HG03575 (cell line): ENCODE data around the gene LYST.
"Not testable (repeated sequence)": the region's sequence is repeated elsewhere in the genome, so short reads cannot be mapped to it uniquely, and the experiment has no call there.

Experiments used
- ATAC-seq: cut with Tn5 transposase; IDR thresholded peaks from one replicate; pipeline ENCODE4 v1.9.1; 2021; ENCODE audit not compliant: unreplicated experiment, insufficient number of reproducible peaks, low FRiP score; ENCODE audit errors: extremely low read depth

Gene LYST

DNA sequence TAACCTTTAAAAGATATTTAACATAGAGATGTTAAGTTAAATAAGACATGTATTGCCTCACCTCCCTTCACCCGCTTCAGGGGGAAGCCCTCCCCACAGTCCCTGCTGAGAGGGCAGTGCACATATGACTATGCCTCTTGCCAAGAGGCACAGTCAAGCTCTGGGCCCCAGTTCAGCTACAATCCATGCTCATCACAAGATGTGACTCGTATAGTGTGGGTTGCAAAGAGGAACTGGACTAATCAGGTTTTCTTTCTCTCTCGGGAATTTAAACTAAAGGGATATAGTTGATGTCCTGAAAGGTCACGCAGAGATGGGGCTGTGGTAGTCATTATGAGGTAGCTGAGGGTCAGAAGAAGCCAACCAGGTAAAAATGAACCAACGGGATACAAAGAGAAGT lies 35.6 kb downstream of the LYST start:
- ATAC-seq, result peak; percentile 74

DNA sequence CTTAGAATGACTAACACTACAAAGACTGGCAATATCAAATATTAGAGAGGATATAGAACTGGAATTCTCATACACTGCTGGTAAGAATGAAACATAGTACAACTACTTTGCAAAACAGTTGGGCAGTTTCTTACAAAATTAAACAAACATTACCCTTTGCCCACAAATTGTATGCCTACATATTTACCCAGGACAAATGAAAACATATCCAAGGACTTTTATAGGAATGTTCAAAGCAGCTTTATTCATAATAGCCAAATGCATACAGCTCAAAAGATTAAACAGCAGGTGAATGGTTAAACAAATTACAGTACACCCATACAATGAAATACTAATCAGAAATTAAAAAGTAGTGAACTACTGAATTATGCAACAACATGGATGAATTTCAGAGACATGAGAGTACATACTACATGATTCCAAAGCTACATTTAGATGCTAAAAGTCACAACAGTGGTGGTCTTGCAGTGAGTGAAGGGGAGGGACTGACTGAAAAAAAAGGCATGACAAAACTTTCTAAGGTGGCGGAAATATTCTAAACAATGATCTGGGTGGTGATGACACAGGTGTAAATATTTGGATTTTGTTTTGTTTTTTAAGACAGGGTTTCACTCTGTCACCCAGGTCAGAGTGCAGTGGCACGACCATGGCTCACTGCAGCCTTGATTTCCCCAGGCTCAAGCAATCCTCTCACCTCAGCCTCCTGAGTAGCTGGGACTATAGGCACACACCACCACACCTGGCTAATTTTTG lies 40.4 kb downstream of the LYST start:
- ATAC-seq, result no peak

DNA sequence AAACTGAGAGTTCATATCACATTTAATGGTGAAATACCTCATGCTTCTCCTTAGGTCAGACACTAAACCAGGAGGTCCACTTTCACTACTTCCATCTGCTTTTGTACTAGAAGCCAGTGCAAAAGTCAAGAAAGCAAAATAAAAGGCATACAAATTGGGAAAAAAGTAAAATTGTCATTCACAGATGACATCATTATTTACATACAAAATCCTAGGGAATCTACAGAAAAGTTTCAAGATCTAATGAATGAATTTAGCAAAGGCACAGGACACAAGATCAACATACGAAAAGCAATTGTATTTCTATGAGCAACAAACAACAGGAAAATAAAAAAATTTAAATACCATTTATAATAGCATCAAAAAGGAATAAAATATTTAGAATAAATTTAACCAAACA lies 41.5 kb downstream of the LYST start:
- ATAC-seq, result no peak

DNA sequence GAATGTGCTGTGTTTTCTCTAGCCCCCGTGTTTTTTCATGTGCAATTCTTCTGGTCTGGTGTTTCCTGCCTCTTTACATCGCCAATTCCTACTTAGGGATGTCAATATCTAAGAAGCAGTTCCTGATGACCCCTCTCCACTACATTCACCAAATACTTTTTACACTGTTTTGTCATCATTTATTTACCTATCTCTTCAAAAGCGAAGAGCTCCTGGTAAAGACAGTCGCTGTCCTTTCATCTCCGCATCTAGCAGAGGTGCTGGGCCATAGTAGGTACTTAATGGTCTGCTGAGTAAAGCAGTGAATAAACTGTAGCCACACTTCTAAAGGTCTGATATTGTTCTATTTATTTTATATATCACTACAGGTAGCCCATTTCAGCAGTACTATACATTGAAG lies 43.0 kb downstream of the LYST start:
- no peak for ATAC-seq

DNA sequence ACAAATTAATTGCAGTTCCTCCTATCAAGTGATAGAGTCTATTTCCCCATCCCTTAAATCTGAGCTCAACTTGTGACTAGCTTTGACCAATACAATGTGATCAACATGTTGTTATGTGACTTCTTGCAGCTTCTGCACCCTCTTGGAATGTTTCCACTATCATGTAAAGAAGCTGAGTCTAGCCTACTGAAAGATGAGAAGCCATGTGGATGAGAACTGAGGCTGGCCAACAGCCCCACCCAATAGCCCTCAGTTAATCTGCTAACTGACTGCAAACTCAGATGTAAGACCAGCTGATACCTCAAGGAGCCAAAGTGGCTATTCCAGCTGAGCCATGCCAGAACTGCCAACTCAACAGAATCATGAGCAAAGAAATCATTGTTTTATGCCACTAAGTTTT lies 44.0 kb downstream of the LYST start:
- ATAC-seq, result no peak

DNA sequence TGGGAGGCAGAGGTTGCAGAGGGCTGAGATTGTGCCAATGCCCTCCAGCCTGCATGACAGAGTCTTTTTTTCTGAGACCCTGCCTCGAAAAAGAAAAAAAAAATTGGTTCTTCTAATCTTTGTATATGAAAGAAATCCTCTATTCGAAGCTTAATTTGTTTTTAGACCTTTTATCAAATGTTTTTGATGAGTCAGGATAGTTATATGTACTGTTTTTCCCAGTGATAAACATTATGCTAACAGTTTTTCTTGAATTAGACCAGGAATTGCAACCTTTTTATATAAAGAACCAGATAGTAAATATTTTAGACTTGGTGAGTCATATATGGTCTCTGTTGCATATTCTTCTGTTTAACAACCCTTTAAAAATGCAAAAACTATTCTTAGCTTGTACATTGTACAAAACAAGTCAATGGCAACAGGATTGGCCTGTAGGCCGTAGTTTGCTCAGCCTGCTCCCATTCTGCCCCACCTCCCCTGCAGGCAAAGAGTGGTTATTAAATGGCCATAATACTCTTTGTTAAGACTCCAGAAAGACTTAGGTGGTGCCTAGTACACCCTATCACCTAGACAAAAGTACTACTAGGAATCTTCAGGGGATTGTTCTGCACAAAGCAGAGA lies 45.2 kb downstream of the LYST start:
- no peak for ATAC-seq

DNA sequence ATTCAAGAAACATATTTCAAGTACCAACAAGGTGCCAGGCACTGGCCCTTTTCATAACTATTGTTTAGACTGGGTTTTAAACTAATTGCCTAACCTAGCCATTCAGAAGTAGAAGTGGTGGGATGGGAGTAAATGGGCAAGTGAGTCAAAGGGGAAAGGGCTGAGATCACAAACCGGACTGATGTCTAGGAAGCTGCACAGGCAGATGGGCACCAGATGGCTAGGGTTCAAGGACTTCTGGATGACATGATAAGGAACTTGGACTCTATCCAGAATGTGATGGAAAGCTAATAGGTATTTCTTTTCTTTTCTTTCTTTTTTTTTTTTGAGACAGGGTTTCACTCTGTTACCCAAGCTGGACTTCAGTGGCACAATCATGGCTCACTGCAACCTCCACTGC lies 46.6 kb downstream of the LYST start:
- no peak for ATAC-seq

DNA sequence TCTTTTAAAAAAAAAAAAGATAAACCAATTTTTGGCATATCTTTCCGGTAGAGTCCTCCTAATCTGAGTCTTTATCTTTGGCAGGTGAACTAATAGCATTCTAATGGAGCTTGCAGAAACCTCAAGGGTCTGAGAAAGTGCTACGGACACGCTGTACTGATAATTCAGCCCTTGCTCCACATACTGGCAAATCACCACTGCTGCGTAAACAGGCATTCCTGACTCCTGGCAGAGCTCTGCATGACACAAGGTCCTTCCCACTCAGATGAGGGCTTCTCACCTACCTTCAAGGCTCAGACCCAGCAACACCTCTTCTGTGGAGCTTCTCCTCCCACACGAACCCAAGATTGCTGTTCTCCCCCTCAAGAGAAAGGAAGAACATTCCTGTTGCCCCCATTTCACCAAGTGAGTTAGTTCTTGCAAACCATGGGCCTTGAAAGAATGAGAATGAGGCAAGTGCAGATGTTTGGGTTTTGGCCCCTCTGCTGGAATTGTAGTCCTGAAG lies 48.0 kb downstream of the LYST start:
- ATAC-seq, result no peak

DNA sequence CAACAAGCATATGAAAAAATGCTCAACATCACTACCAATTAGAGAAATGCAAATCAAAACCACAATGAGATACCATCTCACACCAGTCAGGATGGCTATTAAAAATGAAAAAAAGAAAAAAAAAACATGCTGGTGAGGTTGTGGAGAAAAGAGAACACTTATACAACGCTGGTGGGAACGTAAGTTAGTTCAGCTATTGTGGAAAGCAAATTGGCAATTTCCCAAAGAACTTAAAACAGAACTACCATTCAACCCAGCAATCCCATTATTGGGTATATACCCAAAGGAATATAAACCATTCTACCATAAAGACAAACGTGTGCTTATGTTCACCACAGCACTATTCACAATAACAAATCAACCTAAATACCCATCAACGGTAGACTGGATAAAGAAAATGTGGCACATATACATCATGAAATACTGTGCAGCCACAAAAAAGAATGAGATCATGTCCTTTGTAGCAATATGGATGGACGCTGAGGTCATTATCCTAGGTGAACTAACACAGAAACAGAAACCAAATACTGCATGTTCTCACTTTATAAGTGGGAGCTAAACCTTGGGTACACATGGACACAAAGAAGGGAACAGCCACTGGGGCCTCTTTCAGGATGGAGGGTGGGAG lies 49.5 kb downstream of the LYST start:
- ATAC-seq, result no peak

DNA sequence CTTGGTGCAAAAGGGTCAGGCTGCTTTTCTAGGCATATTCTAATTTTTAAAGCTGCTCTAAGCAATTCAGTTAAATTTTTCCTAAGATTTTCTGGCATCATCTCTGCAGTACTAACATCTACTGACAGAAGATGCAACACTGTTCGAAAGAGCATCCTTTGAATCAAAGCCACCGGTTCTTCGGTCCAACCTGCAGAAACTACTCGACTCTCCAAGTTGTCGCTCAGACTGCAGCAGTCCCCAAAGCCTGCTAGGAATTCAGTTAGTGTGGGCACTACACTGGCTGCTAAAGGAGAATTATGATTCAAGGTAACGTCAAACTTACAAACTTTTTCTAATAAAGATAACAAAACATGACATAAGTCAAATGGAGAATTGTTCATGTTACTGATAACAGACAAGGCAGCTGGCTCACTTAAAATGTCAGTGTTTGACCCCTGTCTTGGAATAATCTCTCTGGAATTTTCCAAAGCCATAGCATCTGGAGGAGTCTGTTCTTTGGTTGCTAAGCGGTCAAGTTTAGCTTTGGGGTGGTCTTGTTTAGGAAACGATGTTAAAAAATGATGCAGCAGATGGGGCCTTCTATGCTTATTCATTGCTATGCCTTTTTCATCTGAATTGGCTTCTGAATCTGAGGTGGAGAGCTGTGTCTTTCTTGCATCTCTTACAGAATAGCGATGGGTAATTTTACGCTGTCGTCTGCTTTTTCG lies 56.9 kb downstream of the LYST start:
- no peak for ATAC-seq

DNA sequence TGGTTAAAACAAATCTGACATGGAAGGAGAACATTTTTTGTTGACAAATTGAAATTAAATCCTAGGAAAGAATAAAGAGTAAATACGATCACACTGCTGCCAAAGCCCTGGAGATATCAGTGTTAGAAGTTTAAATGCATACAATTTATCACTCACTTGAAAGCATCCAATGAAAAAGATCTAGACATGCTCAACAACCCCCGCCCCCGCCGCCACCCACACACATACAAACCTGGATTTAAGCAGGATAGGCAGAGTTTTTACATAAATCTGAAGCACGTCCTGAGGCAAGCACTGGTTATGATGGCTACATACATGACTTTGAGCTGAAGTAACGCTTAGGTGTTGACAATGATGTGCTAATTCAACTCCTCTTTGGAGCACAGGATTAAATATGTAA lies 58.5 kb downstream of the LYST start:
- no peak for ATAC-seq

DNA sequence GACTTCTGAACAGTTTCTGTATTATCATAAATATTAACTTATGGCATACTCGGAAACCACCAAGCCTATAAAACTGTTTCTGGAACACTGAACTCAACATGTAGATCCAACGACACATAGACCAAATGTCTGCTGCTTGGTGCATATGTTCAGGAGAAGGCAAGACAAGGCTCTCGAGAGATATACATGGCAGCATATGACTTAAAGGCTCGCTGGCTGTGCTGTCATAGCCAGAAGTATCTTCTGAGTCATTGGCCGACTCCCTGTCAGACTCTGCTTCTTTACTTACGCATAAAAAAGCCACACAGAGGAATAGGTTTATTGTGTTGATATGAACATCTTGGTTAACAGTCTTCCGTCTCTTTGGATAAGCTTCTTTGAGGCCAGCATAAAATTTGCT lies 60.6 kb downstream of the LYST start:
- ATAC-seq, result no peak

DNA sequence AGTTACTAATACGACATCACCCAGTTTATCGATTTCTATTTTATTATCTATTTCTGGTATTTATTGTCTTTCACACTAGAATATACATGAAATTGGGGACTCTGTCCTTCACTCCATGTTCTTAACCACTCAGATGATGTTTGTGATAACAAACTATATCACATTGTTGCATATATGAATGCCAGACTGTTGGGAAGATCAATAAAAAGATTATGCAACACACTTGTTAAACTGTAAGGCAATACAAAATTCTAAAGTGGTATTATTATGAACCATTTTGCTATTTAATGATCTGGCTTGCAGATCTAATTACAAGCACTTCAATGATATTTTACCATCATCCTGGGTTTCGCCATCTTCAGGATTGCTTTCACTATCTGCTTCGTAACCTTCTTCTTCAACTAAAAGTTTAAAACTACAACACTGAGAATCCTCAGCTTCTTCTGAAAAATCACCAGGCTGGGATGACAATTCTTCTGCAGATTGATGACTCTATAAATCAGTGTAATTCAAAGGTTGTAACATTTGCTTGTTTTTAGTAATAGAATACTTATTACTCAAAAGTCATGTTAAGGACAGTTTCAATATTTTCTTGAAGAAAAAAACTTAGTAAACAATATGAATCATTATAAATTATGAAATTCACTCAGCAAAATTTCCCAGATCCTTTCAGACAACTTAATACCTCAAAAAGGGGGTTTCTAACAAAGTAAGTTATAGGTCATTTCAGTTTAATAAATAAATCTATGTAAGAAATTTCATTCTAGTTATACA lies 63.9 kb downstream of the LYST start:
- ATAC-seq, result no peak

DNA sequence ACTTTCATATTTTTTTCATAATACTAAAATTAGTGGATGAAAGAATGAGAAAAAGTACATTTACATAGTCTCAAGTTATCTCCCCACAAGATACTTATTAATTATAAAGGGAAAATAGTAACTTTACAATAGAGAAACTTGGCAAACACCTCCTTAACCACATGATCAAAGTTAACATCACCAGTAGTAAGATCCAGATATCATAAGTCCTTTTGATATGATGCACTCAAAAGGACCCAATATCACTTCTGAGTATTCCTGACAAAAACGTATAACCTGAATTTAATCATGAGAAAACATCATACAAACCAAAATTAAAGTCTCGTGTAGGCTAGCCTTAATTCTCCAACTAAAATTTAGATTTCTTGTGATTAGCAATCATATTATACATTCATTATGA lies 67.4 kb downstream of the LYST start:
- ATAC-seq, result no peak

DNA sequence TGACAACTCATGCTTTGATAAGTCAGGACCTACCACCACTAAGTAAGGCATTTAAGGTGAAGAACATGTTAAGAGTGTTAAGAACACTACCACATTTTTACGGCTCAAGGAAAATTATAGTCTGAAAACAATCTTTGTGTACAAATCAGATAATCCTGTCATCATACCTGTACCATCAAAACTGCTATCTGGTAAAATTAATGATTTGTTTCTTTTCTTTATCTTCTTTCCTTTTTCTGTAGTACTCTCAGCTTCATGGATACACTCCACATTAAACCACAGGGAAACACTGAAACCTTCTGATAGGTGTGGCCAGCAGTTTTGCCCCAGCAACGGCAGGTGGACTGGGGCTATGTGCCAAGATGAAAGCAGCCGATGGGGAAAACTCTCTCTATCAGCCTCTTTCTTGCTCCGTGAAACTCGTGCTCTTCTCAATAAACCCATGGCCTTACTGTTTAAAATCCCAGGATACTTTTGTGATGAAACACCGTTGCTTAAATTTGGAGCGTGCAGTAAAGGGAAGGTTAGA lies 75.1 kb downstream of the LYST start:
- no peak for ATAC-seq

DNA sequence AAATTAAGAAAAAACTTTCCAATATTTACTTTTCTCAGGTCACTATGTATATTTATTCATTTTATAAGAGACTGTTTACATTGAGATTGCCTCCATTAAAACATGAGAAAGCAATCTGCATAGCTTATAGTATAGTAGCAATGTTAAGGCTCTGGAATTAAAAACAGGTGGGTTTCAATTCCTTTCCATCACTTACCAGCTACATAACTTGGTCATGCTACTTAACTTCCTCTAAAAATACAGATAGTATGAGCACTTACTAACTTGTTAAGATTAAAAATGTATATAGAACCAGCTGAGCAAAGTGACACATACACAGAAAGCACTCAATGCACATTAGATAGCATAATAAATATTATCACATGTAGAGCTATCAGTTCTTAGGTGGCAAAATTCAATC lies 76.6 kb downstream of the LYST start:
- ATAC-seq, result no peak

DNA sequence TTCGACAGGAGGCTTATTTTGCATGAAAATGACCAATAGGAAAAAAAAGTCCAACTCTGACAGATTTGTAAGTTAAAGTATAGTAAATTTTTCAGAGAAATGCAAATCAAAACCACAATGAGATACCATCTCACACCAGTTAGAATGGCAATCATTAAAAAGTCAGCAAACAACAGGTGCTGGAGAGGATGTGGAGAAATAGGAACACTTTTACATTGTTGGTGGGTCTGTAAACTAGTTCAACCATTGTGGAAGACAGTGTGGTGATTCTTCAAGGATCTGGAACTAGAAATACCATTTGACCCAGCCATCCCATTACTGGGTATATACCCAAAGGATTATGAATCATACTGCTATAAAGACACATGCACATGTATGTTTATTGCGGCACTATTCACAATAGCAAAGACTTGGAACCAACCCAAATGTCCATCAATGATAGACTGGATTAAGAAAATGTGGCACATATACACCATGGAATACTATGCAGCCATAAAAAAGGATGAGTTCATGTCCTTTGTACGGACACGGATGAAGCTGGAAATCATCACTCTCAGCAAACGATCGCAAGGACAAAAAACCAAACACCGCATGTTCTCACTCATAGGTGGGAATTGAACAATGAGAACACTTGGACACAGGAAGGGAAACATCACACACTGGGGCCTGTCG lies 80.3 kb downstream of the LYST start:
- not testable (repeated sequence) for ATAC-seq

DNA sequence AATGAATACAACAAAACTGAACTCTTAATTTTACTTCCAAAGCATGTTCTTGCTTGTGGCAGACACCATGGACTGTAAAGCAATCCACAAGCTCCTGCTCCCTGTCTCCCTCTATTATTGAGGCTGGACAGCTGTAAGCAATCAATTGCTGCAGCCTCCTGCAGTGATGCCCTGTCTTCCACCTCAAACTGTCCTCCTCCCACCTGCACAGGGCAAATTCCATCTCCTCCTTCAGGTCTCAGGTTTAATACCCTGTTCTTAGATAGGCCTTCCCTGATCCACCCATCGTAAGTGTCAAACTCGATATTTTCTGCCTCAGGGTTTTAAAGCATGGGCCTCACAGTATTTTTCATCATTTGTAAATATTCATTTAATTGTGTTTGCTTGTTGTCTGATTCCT lies 81.8 kb downstream of the LYST start:
- no peak for ATAC-seq
